GM21529 (cell line): ENCODE data around the gene PTPN7.
"Not testable (repeated sequence)": the region's sequence is repeated elsewhere in the genome, so short reads cannot be mapped to it uniquely, and the experiment has no call there.

ENCODE experiments used
- ATAC-seq: cut with Tn5 transposase; IDR thresholded peaks from one replicate; pipeline ENCODE4 v1.9.1; 2021; ENCODE audit not compliant: unreplicated experiment

Gene PTPN7

DNA sequence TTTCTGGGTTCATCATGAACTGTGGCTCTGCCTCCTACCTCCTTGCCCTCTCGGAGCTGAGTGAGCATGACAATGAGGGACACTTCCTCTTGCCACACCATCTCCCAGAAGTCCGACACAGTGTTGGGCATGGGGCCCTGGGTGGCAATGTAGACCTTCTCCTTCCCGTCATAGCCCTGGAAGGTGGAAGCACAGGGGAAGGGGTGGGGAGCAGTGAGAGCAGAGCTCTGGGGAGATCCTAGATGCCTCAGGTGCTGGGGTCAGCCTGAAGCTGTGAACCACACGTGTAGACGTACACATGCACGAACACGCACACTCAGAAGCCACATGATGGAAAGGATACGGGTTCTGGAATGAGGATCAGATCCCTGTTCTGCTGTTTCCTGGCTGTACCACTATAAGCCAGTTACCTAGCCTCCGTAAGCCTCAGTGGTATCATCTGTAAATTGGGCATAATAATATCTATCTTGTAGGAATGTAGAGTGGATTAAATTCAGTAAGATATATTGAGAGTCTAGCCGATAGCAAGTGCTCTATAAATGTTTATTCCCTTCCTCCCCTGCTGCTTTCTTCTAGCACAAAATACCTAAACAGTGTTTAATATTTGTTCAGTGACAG, 6.1 kb downstream of the PTPN7 start:
- ATAC-seq: no peak

DNA sequence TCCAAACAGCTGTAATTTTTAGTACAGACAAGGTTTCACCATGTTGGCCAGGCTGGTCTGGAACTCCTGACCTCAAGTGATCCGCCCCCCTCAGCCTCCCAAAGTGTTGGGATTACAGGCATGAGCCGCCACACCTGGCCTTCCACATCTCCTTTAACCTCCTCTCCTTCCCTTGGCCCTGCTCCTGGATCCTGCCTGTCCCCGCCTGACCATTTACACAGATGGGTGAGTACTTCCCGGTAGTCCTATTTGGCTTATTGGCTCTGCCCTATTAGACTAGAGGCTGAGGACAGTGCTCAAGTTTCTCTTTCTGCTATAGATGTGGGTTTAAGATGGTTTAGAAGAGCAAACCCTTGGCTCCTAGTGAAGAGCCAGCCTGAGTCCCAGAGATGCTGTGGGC, 7.1 kb downstream of the PTPN7 start:
- no peak for ATAC-seq

DNA sequence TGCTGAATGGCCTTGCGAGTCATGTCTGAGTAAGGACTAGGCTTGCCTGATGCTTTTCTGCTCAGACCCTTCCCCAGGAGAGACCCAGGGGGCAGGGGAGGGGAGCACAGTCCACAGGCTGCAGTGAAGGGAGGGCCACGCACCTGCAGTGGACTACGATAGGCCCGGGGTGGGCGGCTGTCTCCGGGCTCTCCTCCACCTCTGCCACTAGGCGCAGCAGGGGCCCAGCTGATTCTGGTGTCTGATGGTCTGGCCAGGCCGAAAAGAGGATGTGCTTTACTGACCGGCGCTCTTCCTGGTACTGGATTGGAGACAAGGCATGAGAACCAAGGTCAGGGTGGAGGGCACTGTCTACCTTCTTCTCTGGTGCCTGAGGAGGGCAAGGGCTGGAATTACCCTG, 8.0 kb downstream of the PTPN7 start:
- ATAC-seq: no peak

GRCh38 chr1:202151045-202151444, 9.4 kb downstream of the PTPN7 start:
- ATAC-seq: no peak

DNA sequence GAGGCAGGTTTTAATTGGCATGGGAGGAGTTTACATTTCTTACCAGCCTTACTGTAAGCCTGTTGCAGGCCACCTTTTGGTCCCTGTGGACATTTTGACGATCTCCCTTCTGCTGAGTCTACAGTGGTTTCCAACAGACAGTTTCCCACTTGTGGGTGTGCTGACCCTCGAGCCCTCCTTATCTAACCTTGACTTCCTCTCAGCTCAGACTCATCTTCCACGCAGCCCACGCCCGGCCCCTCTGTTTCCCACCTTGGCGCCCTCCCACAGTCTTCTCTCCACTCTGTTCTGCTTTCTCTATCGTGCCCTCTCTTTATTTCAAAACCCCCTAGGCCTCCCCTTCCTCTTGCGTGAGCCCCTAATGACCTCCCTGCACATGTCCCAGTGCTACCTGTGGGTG, 9.8 kb downstream of the PTPN7 start:
- no peak for ATAC-seq

DNA sequence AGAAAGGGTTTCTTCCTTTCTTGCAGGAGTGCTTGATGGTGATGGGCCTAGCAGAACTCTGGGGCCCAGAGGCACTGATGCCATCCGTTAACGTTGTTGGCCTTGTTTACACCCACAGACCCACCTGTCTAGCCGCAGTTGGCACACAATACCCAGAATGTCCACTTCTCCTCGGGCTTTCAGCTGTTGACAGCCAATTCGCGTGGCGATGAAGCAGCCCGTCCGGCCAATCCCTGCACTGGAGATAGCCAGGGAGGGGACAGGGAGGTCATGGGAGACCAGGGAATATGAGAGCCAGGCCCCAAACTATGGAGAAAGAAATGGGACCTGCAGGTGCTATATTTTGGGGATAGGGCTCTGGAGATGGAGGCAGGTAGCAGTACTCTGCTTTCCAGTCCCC, 10.2 kb downstream of the PTPN7 start:
- ATAC-seq: no peak

- ATAC-seq: no peak
These were observed 10.8 kb downstream of the PTPN7 start for GRCh38 chr1:202149566-202149965.

GRCh38 chr1:202148391-202148790, 12.0 kb downstream of the PTPN7 start:
- ATAC-seq: no peak

DNA sequence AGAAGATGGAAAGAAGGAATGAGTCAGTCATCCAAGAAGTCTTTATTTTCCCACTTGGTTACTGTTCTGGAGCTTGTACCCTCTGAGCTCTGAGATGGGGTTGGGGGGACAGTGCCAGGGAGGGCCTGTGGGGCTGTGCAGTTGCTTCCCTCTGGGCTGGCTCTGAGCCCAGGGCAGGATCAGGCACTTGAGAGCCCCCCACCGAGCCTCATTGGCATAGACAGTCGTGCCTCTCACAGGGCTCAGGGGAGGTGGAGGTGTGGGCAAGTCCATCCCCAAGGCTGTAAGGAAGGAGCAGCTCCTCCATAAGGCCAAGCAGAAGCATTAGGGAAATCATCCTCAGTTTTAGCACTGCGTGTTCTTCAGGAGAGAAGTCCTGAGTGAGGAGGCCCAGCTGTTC, 13.4 kb downstream of the PTPN7 start:
- ATAC-seq: no peak

DNA sequence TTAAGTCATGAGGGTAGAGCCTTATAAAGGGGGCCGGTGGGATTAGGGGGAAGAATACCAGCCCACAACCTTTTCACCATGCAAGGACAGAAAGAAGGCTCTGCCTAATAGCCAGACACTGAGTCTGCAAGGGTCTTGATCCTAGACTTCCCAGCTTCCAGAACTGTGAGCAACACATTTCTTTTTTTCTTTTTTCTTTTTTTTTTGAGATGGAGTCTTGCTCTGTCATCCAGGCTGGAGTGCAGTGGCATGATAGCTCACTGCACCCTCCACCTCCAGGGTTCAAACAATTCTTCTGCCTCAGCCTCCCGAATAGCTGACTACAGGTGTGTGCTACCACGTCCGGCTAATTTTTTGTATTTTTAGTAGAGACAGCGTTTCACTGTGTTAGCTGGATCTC, 14.1 kb downstream of the PTPN7 start:
- ATAC-seq: no peak

DNA sequence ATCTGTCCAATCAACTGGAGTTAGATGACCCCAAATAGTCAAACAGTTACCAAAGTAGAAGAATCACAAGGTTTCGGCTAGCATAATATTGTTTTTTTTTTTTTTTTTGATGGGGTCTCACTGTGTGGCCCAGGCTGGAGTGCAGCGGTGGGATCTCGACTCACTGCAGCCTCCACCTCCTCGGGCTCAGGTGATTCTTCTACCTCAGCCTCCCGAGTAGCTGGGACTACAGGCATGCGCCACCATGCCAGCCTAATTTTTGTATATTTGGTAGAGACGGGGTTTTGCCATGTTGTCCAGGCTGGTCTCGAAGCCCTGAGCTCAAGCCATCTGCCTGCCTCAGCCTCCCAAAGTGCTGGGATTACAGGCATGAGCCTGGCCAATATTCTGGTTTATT, 14.7 kb downstream of the PTPN7 start:
- ATAC-seq: not testable (repeated sequence)

DNA sequence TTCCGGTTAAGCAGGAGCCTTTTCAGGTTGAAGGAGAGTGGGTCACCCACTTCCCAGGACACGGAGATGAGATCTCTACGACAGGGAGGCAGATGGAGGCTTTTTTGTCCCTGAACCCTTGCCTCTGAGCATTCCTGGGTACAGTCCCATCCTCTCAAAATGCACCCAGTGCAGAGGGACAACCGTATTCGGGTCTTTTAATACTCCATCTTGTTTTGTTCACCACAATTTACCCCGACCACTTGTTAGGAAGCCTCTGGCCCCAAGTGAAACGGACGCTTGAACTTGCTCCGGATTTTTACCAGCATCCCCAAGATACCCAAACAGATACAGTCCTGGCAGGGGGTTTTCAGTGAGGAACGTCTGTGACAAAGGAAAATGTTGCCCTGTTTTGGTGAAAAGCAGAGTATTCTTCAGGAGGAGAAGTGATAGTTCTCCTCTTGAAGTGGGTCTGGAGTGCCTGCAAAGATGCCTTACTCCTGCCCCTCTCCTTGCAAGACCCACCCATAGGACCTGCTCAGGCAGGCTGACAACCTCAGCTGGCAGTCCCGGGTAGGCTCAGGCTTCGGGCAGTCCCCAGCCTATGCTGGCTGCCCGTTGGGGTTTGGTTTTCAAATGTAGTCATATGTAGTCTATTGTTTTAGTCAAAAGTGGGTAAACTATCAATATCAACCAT, 15.2 kb downstream of the PTPN7 start:
- ATAC-seq: no peak

DNA sequence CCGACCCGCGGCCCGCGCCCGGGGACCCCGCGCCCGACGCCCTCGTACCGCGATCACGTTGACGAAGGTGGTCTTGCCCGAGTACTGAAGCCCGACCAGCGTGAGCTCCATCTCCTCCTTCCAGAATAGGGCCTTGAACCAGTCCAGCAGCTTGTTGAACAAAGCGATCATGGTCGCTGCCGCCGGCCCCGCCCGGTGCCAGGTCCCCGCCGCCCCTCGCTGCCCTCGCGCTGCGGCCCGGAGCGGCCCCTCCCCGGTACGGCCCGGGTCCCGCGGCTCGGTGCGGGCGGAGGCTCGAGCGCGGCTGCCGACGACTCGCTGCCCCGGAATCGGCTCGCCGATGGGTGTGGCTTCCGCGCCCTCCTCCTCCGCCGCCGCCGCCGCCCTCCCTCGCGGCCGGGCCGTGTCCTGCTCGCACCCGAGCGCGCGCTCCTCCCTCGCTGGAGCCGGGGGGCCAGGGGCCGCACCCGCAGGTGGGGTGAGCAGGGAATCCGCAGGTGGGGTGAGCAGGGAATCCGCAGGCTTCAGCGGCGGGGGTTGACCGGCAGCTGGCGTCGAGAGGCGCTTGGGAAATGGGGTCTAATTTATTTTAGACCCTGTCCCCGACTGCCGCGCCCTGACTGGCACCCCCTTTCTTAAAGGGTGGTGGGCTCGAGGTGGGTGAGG, 15.9 kb downstream of the PTPN7 start, which contains the start of gene ARL8A:
ARL8A (minus strand) TSS at position 336 of the 666 bp plus-strand sequence; CDS start at position 171, 165 bp downstream.
- ATAC-seq: peak; percentile 72

GRCh38 chr1:202143768-202144401, 16.5 kb downstream of the PTPN7 start:
- peak; percentile 46 for ATAC-seq

DNA sequence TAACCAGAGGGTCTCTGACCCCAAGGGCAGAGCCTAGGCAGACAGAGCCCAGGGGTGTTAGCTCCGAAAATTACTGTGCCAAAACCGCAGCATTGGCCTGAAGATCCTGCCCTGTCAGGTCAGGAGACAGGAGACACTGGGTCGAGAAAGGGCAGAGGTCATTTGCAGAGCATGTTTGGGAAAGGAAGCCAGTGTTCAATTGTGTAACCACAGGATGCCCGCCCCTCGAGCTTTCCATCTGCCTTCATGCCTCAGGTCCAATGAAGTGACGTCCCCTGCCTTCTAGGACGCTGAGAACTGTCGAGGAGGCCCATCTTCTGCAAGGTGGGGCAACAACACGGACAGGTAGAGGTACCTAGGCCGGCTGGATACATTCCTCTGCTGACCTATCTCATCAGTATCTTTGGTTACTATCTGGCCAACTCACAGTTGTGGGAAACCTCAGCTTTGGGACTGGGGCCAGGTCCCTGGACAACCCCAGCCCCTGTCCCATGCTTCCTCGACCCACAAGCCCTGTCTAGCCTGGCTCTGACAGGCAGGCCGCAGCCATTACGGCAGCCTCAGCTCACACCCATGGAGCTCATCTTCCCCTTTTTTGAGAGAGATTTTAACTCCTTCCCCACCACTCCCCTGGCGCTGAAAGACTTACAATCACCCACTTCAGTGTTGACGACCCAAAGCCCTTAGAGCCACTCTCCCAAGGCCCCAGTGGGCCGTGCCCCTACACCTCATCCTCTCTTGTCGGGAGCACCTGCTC, 17.2 kb downstream of the PTPN7 start:
- peak; percentile 16 for ATAC-seq

GRCh38 chr1:202141468-202141867, 18.9 kb downstream of the PTPN7 start:
- not testable (repeated sequence) for ATAC-seq

- ATAC-seq: no peak
These were observed 19.6 kb downstream of the PTPN7 start for GRCh38 chr1:202140833-202141232.

GRCh38 chr1:202135221-202135721, 25.1 kb downstream of the PTPN7 start:
- peak; percentile 72 for ATAC-seq

DNA sequence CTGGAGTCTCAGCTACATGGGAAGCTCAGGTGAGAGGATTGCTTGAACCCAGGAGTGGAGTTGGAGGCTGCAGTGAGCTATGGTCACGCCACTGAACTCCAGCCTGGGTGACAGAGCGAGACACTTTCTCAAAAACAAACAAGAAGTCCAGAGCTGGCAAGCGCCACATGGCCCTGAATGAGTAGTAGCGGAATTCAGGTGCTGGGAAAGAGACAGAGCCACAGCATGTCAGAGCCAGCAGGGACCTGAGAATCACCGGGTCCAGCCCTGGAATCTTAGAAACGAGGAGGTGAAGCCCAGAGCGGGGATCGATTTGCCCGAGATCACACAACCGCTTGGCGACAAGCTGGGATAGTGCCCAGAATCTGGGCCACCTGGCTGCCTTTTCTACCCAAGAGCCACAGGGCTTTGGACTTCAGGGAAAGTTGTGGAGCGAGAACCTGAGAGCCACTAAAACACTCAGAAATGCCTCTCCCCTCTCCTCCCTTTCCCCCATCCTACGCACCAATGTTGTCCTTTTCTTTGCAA, 25.7 kb downstream of the PTPN7 start:
- ATAC-seq: no peak

GRCh38 chr1:202133989-202134388, 26.4 kb downstream of the PTPN7 start:
- ATAC-seq: no peak

DNA sequence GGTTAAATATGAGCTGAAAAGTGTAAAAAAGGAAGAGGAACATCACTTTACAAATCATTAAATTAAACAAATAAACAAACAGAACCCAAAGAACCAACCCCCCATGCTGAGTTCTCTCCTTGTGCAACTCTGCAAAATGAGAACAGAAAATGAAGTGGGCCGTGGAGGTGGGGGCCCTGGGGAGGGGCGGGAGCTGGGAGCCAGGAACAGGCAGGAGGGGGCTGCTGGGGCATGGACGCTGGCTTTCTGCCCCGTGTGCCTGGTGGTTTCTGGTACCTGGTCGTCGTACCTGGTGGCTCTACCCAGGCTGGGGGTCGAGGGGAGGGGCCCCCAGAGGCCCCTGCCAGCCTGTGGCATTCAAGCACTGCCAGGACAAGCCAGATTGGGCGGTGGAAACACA, 26.9 kb downstream of the PTPN7 start:
- ATAC-seq: no peak
